ENCODE measurements around the gene GORASP1. TPM values are rescaled to one million over a fixed set of nuclear protein-coding genes. Genes with fewer than 3 reads are reported as not detected.
A peak's percentile ranks its signal among the peaks of the same experiment; 100 is the strongest.

The GORASP1 gene
- total RNA-seq, 4 donors from 2014 or later: 86.8 to 135 (median 96.3) TPM

- H3K4me3 ChIP-seq: peak overlapping the region; percentile 73 to 95 (median 90)
- peaks cover 25 to 46% (median 35%) of the 10 kb centered on the region in 4 donors for H3K4me1 ChIP-seq
- H3K27me3 ChIP-seq: no peaks in the 10 kb centered on the region
- H3K36me3 ChIP-seq: no peaks in the 10 kb centered on the region
- intact Hi-C loops (cut with DNase I; ENCODE audit: low total_unique reads): loop anchor here (5.0 to 10.0 kb wide), 2 partner anchors 81 to 278 kb away; partner anchors contain the start of gene SLC25A38
- 17% methylated on average over 16 of the region's 16 CpGs; no CpG with 5 or more reads in 1 of the 2 donors for WGBS, 2 donors (ENCODE audit: low coverage in 1 of 2)
- DNase-seq: no peak
- no peaks in the 10 kb centered on the region for H3K9me3 ChIP-seq
- TF ChIP-seq EP300 (IDR thresholded peaks at IDR 0.05; ENCODE audit: low read depth) (no peak), POLR2A (IDR thresholded peaks at IDR 0.05) (no peak), POLR2AphosphoS5 (IDR thresholded peaks at IDR 0.05) (no peak)
- in situ Hi-C loops (cut with MboI; ENCODE audit: low pct_ligation_motif_present in 1 of 4, low pct_unique_long_range_greater_than_20kb in 1 of 4, low sequenced_read_pairs in 3 of 4): no loop called here
- peak overlapping the region; percentile 96 to 99 (median 97) for H3K27ac ChIP-seq
Measured at GRCh38 chr3:39106281-39106811, 1.1 kb downstream of the GORASP1 start.

- no peak for DNase-seq
- in situ Hi-C loops (cut with MboI; ENCODE audit: low pct_ligation_motif_present in 1 of 4, low pct_unique_long_range_greater_than_20kb in 1 of 4, low sequenced_read_pairs in 3 of 4): no loop called here
- TF ChIP-seq EP300 (IDR thresholded peaks at IDR 0.05; ENCODE audit: low read depth): no peak
- no peak for TF ChIP-seq POLR2AphosphoS5 (IDR thresholded peaks at IDR 0.05)
- TF ChIP-seq, protein P1, sequence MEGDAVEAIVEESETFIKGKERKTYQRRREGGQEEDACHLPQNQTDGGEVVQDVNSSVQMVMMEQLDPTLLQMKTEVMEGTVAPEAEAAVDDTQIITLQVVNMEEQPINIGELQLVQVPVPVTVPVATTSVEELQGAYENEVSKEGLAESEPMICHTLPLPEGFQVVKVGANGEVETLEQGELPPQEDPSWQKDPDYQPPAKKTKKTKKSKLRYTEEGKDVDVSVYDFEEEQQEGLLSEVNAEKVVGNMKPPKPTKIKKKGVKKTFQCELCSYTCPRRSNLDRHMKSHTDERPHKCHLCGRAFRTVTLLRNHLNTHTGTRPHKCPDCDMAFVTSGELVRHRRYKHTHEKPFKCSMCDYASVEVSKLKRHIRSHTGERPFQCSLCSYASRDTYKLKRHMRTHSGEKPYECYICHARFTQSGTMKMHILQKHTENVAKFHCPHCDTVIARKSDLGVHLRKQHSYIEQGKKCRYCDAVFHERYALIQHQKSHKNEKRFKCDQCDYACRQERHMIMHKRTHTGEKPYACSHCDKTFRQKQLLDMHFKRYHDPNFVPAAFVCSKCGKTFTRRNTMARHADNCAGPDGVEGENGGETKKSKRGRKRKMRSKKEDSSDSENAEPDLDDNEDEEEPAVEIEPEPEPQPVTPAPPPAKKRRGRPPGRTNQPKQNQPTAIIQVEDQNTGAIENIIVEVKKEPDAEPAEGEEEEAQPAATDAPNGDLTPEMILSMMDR (IDR thresholded peaks at IDR 0.05): no peak
- no peak for TF ChIP-seq POLR2A (IDR thresholded peaks at IDR 0.05)
- H3K9me3 ChIP-seq: no peaks in the 10 kb centered on the region
- peak overlapping the region in 1 of 4 donors; percentile 73 for H3K4me3 ChIP-seq
- peaks cover 25 to 49% (median 35%) of the 10 kb centered on the region in 4 donors for H3K4me1 ChIP-seq
- 73 to 74% methylated on average over 1 to 3 of the region's 3 CpGs for WGBS, 2 donors (ENCODE audit: low coverage in 1 of 2)
- peak overlapping the region in 1 of 4 donors; percentile 97 for H3K27ac ChIP-seq
- intact Hi-C loops (cut with DNase I; ENCODE audit: low total_unique reads): loop anchor here (5.0 to 10.0 kb wide), 2 partner anchors 82 to 279 kb away; partner anchors contain the start of gene SLC25A38
- no peaks in the 10 kb centered on the region for H3K36me3 ChIP-seq
- H3K27me3 ChIP-seq: no peaks in the 10 kb centered on the region
Measured at GRCh38 chr3:39105687-39106063, 1.8 kb downstream of the GORASP1 start.

DNA sequence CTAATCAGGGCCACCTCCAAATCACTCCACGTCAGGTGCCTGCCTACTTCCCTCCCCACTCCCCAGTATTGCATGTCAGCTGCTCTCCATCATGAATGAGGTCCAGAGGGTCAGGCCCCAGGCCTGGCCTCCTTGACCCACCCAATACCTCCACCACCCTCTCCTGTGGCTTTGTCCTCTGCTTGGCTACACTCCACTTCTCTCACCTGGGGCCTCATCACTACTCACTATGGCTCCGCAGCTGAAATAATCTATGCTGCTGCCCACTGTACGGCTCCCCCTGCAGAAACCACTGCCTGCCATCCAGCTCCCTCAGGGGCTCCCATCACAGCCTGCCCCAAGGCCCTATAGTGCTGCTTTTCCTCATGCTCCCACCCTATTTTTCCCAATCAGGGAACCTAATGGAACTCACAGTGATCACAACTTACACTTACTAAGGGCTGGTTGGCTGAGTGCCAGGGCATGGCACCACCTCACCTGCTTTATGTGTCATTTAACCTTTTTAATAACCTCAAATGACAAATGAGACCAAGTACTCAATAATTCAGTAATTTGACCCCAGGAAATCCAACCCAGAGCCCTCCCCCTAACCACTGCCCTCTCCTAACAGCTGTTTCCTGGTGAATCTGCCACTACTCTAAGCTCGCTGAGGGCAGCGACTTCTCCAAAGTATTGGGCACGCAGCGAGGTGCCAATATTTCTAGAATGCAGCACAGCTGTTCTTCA is 2.3 kb downstream of the GORASP1 start:
- peaks cover 25 to 49% (median 35%) of the 10 kb centered on the region in 4 donors for H3K4me1 ChIP-seq
- in situ Hi-C loops (cut with MboI; ENCODE audit: low pct_ligation_motif_present in 1 of 4, low pct_unique_long_range_greater_than_20kb in 1 of 4, low sequenced_read_pairs in 3 of 4): no loop called here
- H3K36me3 ChIP-seq: no peaks in the 10 kb centered on the region
- H3K4me3 ChIP-seq: no peak overlapping the region
- intact Hi-C loops (cut with DNase I; ENCODE audit: low total_unique reads): loop anchor here (5.0 to 10.0 kb wide), 2 partner anchors 82 to 280 kb away; partner anchors contain the start of gene SLC25A38
- WGBS, 2 donors (ENCODE audit: low coverage in 1 of 2): 86 to 88% methylated on average over 5 to 7 of the region's 7 CpGs
- no peaks in the 10 kb centered on the region for H3K9me3 ChIP-seq
- no peaks in the 10 kb centered on the region for H3K27me3 ChIP-seq
- no peak overlapping the region for H3K27ac ChIP-seq
- TF ChIP-seq, protein P1 (IDR thresholded peaks at IDR 0.05): no peak
- no peak for TF ChIP-seq POLR2A (IDR thresholded peaks at IDR 0.05)
- TF ChIP-seq EP300 (IDR thresholded peaks at IDR 0.05; ENCODE audit: low read depth): no peak
- TF ChIP-seq POLR2AphosphoS5 (IDR thresholded peaks at IDR 0.05): no peak
- no peak for DNase-seq

DNA sequence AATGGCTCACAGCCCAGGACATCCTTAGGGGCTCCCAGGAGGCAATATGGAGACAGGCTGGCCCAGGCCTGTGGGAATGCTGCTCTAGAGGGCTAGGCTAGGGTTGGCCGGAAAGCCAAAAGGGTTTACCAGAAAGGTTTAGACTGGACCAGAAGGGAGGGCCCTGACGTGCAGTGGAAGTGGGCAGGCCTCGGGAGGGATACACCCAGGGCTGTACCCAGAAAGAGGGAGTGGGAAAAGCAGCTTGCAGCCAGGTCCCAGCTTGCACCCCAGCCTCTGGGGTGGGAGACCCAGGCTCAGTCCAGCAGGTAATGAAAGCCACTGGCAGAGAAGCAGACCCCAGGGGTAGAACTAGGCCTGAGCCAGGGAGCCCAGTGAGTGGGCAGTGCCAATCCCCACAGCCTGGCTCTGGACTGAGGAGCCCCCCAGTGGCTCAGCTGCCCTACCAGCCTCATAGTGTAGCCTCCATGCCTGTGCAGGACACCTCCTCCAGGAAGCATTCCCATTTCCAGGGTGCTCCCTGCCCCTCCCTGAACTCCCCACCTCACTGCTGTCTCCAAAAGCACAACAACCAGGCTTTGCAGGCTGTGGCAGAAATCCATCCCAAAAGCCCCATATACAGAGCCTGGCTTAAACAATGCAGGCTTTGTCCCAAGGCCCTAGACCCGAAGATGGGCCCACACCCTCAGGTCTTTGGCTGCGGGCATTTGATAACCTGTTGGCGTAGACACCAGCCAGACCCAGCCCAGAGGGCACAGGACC is 3.5 kb downstream of the GORASP1 start:
- H3K27me3 ChIP-seq: no peaks in the 10 kb centered on the region
- intact Hi-C loops (cut with DNase I; ENCODE audit: low total_unique reads): loop anchor here (10.0 kb wide), 1 partner anchor 281 kb away; the partner anchor contains the start of gene SLC25A38
- no peaks in the 10 kb centered on the region for H3K9me3 ChIP-seq
- H3K4me3 ChIP-seq: no peak overlapping the region
- no peak overlapping the region for H3K27ac ChIP-seq
- H3K36me3 ChIP-seq: peaks cover 0 to 7% (median 0%) of the 10 kb centered on the region in 4 donors
- peaks cover 25 to 49% (median 35%) of the 10 kb centered on the region in 4 donors for H3K4me1 ChIP-seq
- no peak for DNase-seq
- in situ Hi-C loops (cut with MboI; ENCODE audit: low pct_ligation_motif_present in 1 of 4, low pct_unique_long_range_greater_than_20kb in 1 of 4, low sequenced_read_pairs in 3 of 4): no loop called here
- TF ChIP-seq POLR2A (IDR thresholded peaks at IDR 0.05) (no peak), POLR2AphosphoS5 (IDR thresholded peaks at IDR 0.05) (no peak), EP300 (IDR thresholded peaks at IDR 0.05; ENCODE audit: low read depth) (no peak)
- TF ChIP-seq, protein P1 (IDR thresholded peaks at IDR 0.05): no peak
- 72 to 100% methylated on average over 1 to 6 of the region's 6 CpGs for WGBS, 2 donors (ENCODE audit: low coverage in 1 of 2)
